Activated CD8-positive, alpha-beta T cell treated with anti-CD3 and anti-CD28 coated beads for 36 hours (primary cell): ENCODE measurements around the gene FOXP1. TPM values are rescaled to one million over a fixed set of nuclear protein-coding genes. Genes with fewer than 3 reads are reported as not detected.
A peak's percentile ranks its signal among the peaks of the same experiment; 100 is the strongest.

Experiments
- ATAC-seq: fragments of 200-7000 bp; cut with Tn5 transposase; one replicate; pipeline ENCODE4 v1.10.0; 2021; ENCODE audit warnings: mild to moderate bottlenecking, moderate library complexity
- CTCF ChIA-PET: fragments of 350-600 bp; sonication (Branson Sonifier 250); formaldehyde crosslinking; loops from one replicate; lab custom pipeline; 2021; ENCODE audit warnings: antibody characterized with exemption; lab: Charles Lee
- POLR2A ChIA-PET: fragments of 350-600 bp; sonication (Branson Sonifier 250); formaldehyde crosslinking; loops from one replicate; lab custom pipeline; 2021; ENCODE audit warnings: antibody characterized with exemption; lab: Charles Lee
- DNase-seq: peaks from one replicate; pipeline ENCODE4 v3.0.0-alpha.2; 2020
- H3K27ac Mint-ChIP-seq: one replicate; pipeline ENCODE4 v1.8.0; 2021; ENCODE audit warnings: mild to moderate bottlenecking, mixed read lengths
- H3K27me3 Mint-ChIP-seq: one replicate; pipeline ENCODE4 v1.8.0; 2021; ENCODE audit warnings: mixed read lengths
- H3K36me3 Mint-ChIP-seq: one replicate; pipeline ENCODE4 v1.8.0; 2021; ENCODE audit warnings: low read depth, mixed read lengths
- H3K4me1 Mint-ChIP-seq: one replicate; pipeline ENCODE4 v1.8.0; 2021; ENCODE audit warnings: low read depth, mixed read lengths
- H3K4me3 Mint-ChIP-seq: one replicate; pipeline ENCODE4 v1.8.0; 2021; ENCODE audit warnings: mild to moderate bottlenecking, moderate library complexity, mixed read lengths
- H3K9me3 Mint-ChIP-seq: one replicate; pipeline ENCODE4 v1.8.0; 2021; ENCODE audit warnings: mixed read lengths
- intact Hi-C: fragments of 100-400 bp; cut with micrococcal nuclease; formaldehyde crosslinking; loops from one replicate; pipeline ENCODE4 v1.10.0; 2022
- total RNA-seq, 2 experiments: library from RNA; stranded (reverse); gene quantifications; one replicate each; pipeline ENCODE4 v1.2.3, GENCODE V29; 2021
- TF ChIP-seq, protein P1 (sequence below): fragments of 200-600 bp; IDR thresholded peaks from one replicate; pipeline ENCODE4 v1.8.0; 2022; ENCODE audit warnings: antibody characterized with exemption, mild to moderate bottlenecking

The FOXP1 gene
- total RNA-seq, 2 experiments from 2014 or later = 145 to 153 TPM

DNA sequence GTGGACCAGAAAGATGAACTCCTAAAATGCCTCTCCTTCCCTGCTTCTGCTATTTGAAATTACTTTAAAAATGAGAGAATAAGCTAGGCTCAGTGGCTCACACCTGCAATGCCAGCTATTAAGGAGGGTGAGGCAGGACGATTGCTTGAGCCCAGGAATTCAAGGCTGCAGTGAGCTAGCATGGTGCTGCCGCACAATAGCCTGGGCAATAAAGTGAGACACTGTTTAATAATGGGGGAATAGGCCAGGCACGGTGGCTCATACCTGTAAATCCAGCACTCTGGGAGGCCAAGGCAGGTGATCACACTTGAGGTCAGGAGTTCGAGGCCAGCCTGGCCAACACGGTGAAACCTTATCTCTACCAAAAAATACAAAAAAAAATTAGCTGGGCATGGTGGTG, 271.1 kb downstream of the FOXP1 start:
- TF ChIP-seq, protein P1, sequence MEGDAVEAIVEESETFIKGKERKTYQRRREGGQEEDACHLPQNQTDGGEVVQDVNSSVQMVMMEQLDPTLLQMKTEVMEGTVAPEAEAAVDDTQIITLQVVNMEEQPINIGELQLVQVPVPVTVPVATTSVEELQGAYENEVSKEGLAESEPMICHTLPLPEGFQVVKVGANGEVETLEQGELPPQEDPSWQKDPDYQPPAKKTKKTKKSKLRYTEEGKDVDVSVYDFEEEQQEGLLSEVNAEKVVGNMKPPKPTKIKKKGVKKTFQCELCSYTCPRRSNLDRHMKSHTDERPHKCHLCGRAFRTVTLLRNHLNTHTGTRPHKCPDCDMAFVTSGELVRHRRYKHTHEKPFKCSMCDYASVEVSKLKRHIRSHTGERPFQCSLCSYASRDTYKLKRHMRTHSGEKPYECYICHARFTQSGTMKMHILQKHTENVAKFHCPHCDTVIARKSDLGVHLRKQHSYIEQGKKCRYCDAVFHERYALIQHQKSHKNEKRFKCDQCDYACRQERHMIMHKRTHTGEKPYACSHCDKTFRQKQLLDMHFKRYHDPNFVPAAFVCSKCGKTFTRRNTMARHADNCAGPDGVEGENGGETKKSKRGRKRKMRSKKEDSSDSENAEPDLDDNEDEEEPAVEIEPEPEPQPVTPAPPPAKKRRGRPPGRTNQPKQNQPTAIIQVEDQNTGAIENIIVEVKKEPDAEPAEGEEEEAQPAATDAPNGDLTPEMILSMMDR = no peak
- no peak overlapping the region for H3K4me3 Mint-ChIP-seq
- peaks cover 11% of the 10 kb centered on the region for H3K36me3 Mint-ChIP-seq
- CTCF ChIA-PET = interaction anchor here (1.3 to 1.6 kb wide), 3 partner anchors 49 to 105 kb away, joined by 3 to 4 read pairs (median 3); no protein-coding TSS in a partner anchor
- POLR2A ChIA-PET = interaction anchor here (0.8 to 1.6 kb wide), 4 partner anchors 8 to 87 kb away, joined by 3 read pairs; no protein-coding TSS in a partner anchor
- H3K4me1 Mint-ChIP-seq = peaks cover 77% of the 10 kb centered on the region
- ATAC-seq = no peak
- intact Hi-C loops = no loop called here
- DNase-seq = no peak
- no peaks in the 10 kb centered on the region for H3K27me3 Mint-ChIP-seq
- H3K9me3 Mint-ChIP-seq = no peaks in the 10 kb centered on the region
- H3K27ac Mint-ChIP-seq = no peak overlapping the region

DNA sequence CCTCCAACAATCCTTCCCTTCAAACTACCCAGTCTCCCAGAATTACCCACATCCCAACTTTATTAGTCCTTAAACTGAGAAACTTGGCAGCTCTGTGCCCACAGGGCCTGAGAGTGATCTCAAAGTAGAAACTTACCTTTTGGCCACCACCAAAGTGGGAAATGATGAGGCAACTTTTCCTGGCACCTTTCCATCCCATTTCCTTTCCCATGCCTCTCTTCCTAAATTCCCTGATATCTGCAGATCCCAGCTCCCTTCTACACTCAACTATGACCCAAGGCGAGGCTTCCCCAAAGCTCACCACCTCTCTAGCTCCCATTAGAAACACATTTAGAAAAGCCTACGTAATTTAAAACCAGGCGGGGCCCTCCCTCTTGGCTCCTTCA, 271.9 kb downstream of the FOXP1 start:
- intact Hi-C loops = no loop called here
- ATAC-seq (no peak), DNase-seq (no peak)
- peak overlapping the region; percentile 57 for H3K27ac Mint-ChIP-seq
- ChIA-PET CTCF (interaction anchor here (0.8 to 1.6 kb wide), 5 partner anchors 15 to 105 kb away, joined by 3 to 4 read pairs (median 3); no protein-coding TSS in a partner anchor), POLR2A (interaction anchor here (0.8 to 1.6 kb wide), 6 partner anchors 8 to 86 kb away, joined by 3 to 4 read pairs (median 3); no protein-coding TSS in a partner anchor)
- TF ChIP-seq, protein P1 = no peak
- no peaks in the 10 kb centered on the region for H3K9me3 Mint-ChIP-seq
- no peak overlapping the region for H3K4me3 Mint-ChIP-seq
- peaks cover 75% of the 10 kb centered on the region for H3K4me1 Mint-ChIP-seq
- peaks cover 11% of the 10 kb centered on the region for H3K36me3 Mint-ChIP-seq
- no peaks in the 10 kb centered on the region for H3K27me3 Mint-ChIP-seq

- Mint-ChIP-seq H3K4me3 (no peak overlapping the region), H3K27me3 (no peaks in the 10 kb centered on the region), H3K9me3 (no peaks in the 10 kb centered on the region), H3K4me1 (peaks cover 72% of the 10 kb centered on the region), H3K27ac (peak overlapping the region; percentile 57), H3K36me3 (peaks cover 11% of the 10 kb centered on the region)
- ChIA-PET POLR2A (interaction anchor here (0.8 to 1.5 kb wide), 4 partner anchors 9 to 78 kb away, joined by 3 to 4 read pairs (median 3); no protein-coding TSS in a partner anchor), CTCF (interaction anchor here (0.8 to 1.6 kb wide), 3 partner anchors 15 to 106 kb away, joined by 3 to 4 read pairs (median 3); no protein-coding TSS in a partner anchor)
- TF ChIP-seq, protein P1 = no peak
- intact Hi-C loops = no loop called here
- no peak for ATAC-seq
- DNase-seq = peak; percentile 41
These were observed 272.4 kb downstream of the FOXP1 start for GRCh38 chr3:71310980-71311660.

DNA sequence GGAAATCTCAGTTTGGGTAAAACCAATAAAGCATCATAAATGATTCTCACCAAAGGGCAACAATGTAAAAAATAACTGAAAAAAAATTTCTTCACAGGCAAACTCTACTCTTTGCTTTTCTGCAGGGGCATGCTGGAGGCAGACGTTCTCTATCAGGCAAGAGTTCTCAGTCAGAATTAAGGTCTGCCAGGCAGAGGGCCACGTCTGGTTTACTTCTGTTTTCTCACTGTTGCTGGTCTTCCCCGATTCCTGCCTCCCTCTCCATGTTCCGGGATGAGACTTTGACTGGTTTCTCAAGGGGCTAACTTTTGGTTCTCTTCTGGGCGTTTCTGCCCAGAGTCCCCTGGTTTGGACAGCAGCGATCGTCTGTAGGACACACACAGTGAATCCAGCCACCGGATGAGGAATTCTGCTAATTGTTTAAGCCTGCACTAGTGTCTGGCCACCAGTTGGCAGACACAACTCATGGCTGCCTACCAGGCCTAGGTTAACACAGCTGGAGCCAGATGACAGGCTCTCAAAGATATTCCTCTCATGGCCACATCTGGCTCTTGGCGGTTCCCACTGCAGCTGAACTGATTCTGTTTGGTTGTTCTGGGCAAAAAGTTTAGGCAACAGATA, 273.1 kb downstream of the FOXP1 start:
- peaks cover 66% of the 10 kb centered on the region for H3K4me1 Mint-ChIP-seq
- POLR2A ChIA-PET = interaction anchor here (0.6 to 1.1 kb wide), 4 partner anchors 8 to 274 kb away, joined by 3 read pairs; no protein-coding TSS in a partner anchor
- no peak for DNase-seq

More for the DNA sequence above, 273.1 kb downstream of the FOXP1 start:
- TF ChIP-seq, protein P1 = no peak
- Mint-ChIP-seq H3K27me3 (no peaks in the 10 kb centered on the region), H3K27ac (peak overlapping the region; percentile 26), H3K4me3 (no peak overlapping the region), H3K36me3 (peaks cover 13% of the 10 kb centered on the region), H3K9me3 (no peaks in the 10 kb centered on the region)
- intact Hi-C loops = no loop called here
- ATAC-seq = no peak
- CTCF ChIA-PET = interaction anchor here (1.4 kb wide), 1 partner anchor 76 kb away, joined by 3 read pairs; no protein-coding TSS in a partner anchor
